Aorta (tissue), 5 donors: ENCODE measurements around the gene FBXL17. TPM values are rescaled to one million over a fixed set of nuclear protein-coding genes. Genes with fewer than 3 reads are reported as not detected.

ENCODE experiments used
- ATAC-seq: fragments of 200-7000 bp; cut with Tn5 transposase; one replicate; pipeline ENCODE4 v1.9.1; 2022; ENCODE audit warnings: moderate library complexity; ENCODE audit not compliant: low FRiP score
- DNase-seq, 2 donors: peaks; one replicate each; pipeline ENCODE4 v3.0.0-alpha.2; 2020
- H3K27ac ChIP-seq, 2 donors: one replicate each; pipeline ENCODE4 v1.5.1; 2013; ENCODE audit warnings: low read length in 2 of 2, mild to moderate bottlenecking in 2 of 2, moderate library complexity in 2 of 2, control low read depth in 1 of 2, inconsistent platforms in 1 of 2, low read depth in 1 of 2
- H3K27me3 ChIP-seq, 2 donors: one replicate each; pipeline ENCODE4 v1.6.1; 2013; ENCODE audit warnings: control low read depth in 1 of 2, low read length in 1 of 2, mild to moderate bottlenecking in 1 of 2, moderate library complexity in 1 of 2; ENCODE audit not compliant: insufficient read depth in 2 of 2, control insufficient read depth in 1 of 2
- H3K36me3 ChIP-seq, 2 donors: one replicate each; pipeline ENCODE4 v1.6.1; 2013; ENCODE audit warnings: control low read depth in 1 of 2, low read length in 1 of 2, mild to moderate bottlenecking in 1 of 2; ENCODE audit not compliant: insufficient read depth in 2 of 2, control insufficient read depth in 1 of 2
- H3K4me1 ChIP-seq, 2 donors: one replicate each; pipeline ENCODE4 v1.6.1; 2013; ENCODE audit warnings: low read length in 2 of 2, control low read depth in 1 of 2, mild to moderate bottlenecking in 1 of 2, moderate library complexity in 1 of 2; ENCODE audit not compliant: insufficient read depth in 2 of 2, control insufficient read depth in 1 of 2
- H3K4me3 ChIP-seq, 2 donors: one replicate each; pipeline ENCODE4 v1.5.1; 2013; ENCODE audit warnings: low read length in 2 of 2, control low read depth in 1 of 2, mild to moderate bottlenecking in 1 of 2
- H3K9me3 ChIP-seq: one replicate; pipeline ENCODE4 v1.6.1; 2013; ENCODE audit warnings: mild to moderate bottlenecking, low read length; ENCODE audit not compliant: control insufficient read depth
- WGBS, 2 donors: extraction: QIAGEN DNeasy Blood & Tissue Kit; methylation state at CpG; one replicate each; pipeline ENCODE4 v1.1.7; 2013; 5-methylcytosine and 5-hydroxymethylcytosine counted together
- intact Hi-C, 2 donors: fragments of 100-400 bp; cut with DNase I; formaldehyde crosslinking; loops; one replicate each; pipeline versions ENCODE4 v1.14.2 to v1.15.0; 2022
- long read RNA-seq, 2 donors: library from polyadenylated mRNA; unstranded; transcript quantifications; one replicate each; pipeline ENCODE4 v2.0.0, GENCODE V29; 2020 to 2021
- polyA plus RNA-seq, 2 donors: library from polyadenylated mRNA; stranded (reverse); fragments of 200-250 nt; gene quantifications; one replicate each; pipeline ENCODE4 v1.2.3, GENCODE V29; 2013
- total RNA-seq, 2 donors: library from RNA; stranded (reverse); fragmentation: NEBNext Ultra II Directional; extraction: Animal tissue kit (Norgen Biotek cat#: 25700); gene quantifications; one replicate each; pipeline ENCODE4 v1.2.1, GENCODE V29; 2021
- donor health status: healthy with polysubstance abuse.
- donor health status: Bipolar disorder and iron deficiency.
- donor health status: DM: no; HTN: no; CAD: no.
- donor health status: DM: no; HTN: no; CAD: no.
- donor health status: DM: yes; HTN: yes; CAD: no.

The FBXL17 gene
- 10 to 100 TPM; 20.8 to 36.3 TPM for total RNA-seq
- 10 to 100 TPM; 10.3 to 20.7 TPM for polyA plus RNA-seq
- long read RNA-seq, donor 1, partial matches to known transcripts, result 2 of 16 reads
- long read RNA-seq, donor 1, other reads (novel, unspliced or antisense), result 14 of 16 reads
- long read RNA-seq, donor 2, full-length matches to known transcripts, result 4 of 15 reads
- long read RNA-seq, donor 2, partial matches to known transcripts, result 1 of 15 reads
- long read RNA-seq, donor 2, other reads (novel, unspliced or antisense), result 10 of 15 reads

GRCh38 chr5:108381954-108382783 lies at the start of gene FBXL17:
FBXL17 (minus strand) TSS chr5:108382098.
- DNase-seq (peak; percentile 97 to 98), ATAC-seq (peak; percentile 94)
- peak within 1 kb of the TSS; percentile 92 to 93 for H3K4me3 ChIP-seq
- peak within 1 kb of the TSS; percentile 97 to 99 for H3K27ac ChIP-seq
- 0% methylated on average over 78 to 82 of the region's 82 CpGs for WGBS, 2 donors
- H3K36me3 ChIP-seq, result no peaks in the 10 kb centered on the region
- no peaks in the 10 kb centered on the region for H3K9me3 ChIP-seq
- intact Hi-C loops, result no loop called here
- H3K27me3 ChIP-seq, result no peaks in the 10 kb centered on the region
- no peaks in the 10 kb centered on the region for H3K4me1 ChIP-seq

- intact Hi-C loops, result no loop called here
- Histone ChIP-seq H3K36me3 (no peaks in the 10 kb centered on the region), H3K9me3 (peaks cover 1% of the 10 kb centered on the region), H3K27me3 (no peaks in the 10 kb centered on the region), H3K4me1 (peaks cover 0 to 2% of the 10 kb centered on the region in 2 donors), H3K4me3 (no peak overlapping the region), H3K27ac (no peak overlapping the region)
- no peak for ATAC-seq
- 26 to 30% methylated on average over 3 of the region's 3 CpGs for WGBS, 2 donors
- no peak for DNase-seq
Observed at GRCh38 chr5:108430931-108431608, 49.2 kb upstream of the FBXL17 start.

GRCh38 chr5:108421713-108422112 lies 39.8 kb upstream of the FBXL17 start:
- no peak for DNase-seq
- H3K36me3 ChIP-seq, result no peaks in the 10 kb centered on the region
- H3K27ac ChIP-seq, result no peak overlapping the region
- no peaks in the 10 kb centered on the region for H3K9me3 ChIP-seq
- 79 to 81% methylated on average over 5 of the region's 5 CpGs for WGBS, 2 donors
- H3K27me3 ChIP-seq, result no peaks in the 10 kb centered on the region
- H3K4me3 ChIP-seq, result no peak overlapping the region
- no peak for ATAC-seq
- intact Hi-C loops, result no loop called here
- H3K4me1 ChIP-seq, result no peaks in the 10 kb centered on the region

GRCh38 chr5:108420755-108421154 lies 38.9 kb upstream of the FBXL17 start:
- Histone ChIP-seq H3K9me3 (no peaks in the 10 kb centered on the region), H3K27me3 (no peaks in the 10 kb centered on the region), H3K27ac (no peak overlapping the region), H3K4me1 (no peaks in the 10 kb centered on the region), H3K4me3 (no peak overlapping the region), H3K36me3 (no peaks in the 10 kb centered on the region)
- ATAC-seq (no peak), DNase-seq (no peak)
- intact Hi-C loops, result no loop called here
- WGBS, 2 donors, result 92 to 96% methylated on average over 1 of the region's 1 CpG

GRCh38 chr5:108420158-108420557 lies 38.3 kb upstream of the FBXL17 start:
- no peaks in the 10 kb centered on the region for H3K9me3 ChIP-seq
- DNase-seq (no peak), ATAC-seq (no peak)
- no peaks in the 10 kb centered on the region for H3K4me1 ChIP-seq
- intact Hi-C loops, result no loop called here
- H3K36me3 ChIP-seq, result no peaks in the 10 kb centered on the region
- H3K27me3 ChIP-seq, result no peaks in the 10 kb centered on the region
- H3K27ac ChIP-seq, result no peak overlapping the region
- H3K4me3 ChIP-seq, result no peak overlapping the region
- WGBS, 2 donors, result 87 to 89% methylated on average over 5 of the region's 5 CpGs

- H3K36me3 ChIP-seq, result no peaks in the 10 kb centered on the region
- intact Hi-C loops, result no loop called here
- ATAC-seq (peak; percentile 80), DNase-seq (peak; percentile 76 to 82)
- H3K4me3 ChIP-seq, result no peak overlapping the region
- H3K27me3 ChIP-seq, result no peaks in the 10 kb centered on the region
- H3K27ac ChIP-seq, result no peak overlapping the region
- no peaks in the 10 kb centered on the region for H3K9me3 ChIP-seq
- 6 to 11% methylated on average over 8 of the region's 8 CpGs for WGBS, 2 donors
- H3K4me1 ChIP-seq, result no peaks in the 10 kb centered on the region
Observed at GRCh38 chr5:108418197-108418596, 36.3 kb upstream of the FBXL17 start.

GRCh38 chr5:108417166-108417670 lies 35.3 kb upstream of the FBXL17 start:
- Histone ChIP-seq H3K4me3 (no peak overlapping the region), H3K36me3 (no peaks in the 10 kb centered on the region), H3K27ac (no peak overlapping the region), H3K9me3 (no peaks in the 10 kb centered on the region), H3K27me3 (no peaks in the 10 kb centered on the region), H3K4me1 (no peaks in the 10 kb centered on the region)
- ATAC-seq (no peak), DNase-seq (no peak)
- intact Hi-C loops, result no loop called here
- WGBS, 2 donors, result 90 to 92% methylated on average over 5 of the region's 5 CpGs

- H3K27ac ChIP-seq, result no peak overlapping the region
- no peaks in the 10 kb centered on the region for H3K4me1 ChIP-seq
- ATAC-seq (no peak), DNase-seq (no peak)
- no peaks in the 10 kb centered on the region for H3K9me3 ChIP-seq
- intact Hi-C loops, result no loop called here
- no peaks in the 10 kb centered on the region for H3K27me3 ChIP-seq
- H3K36me3 ChIP-seq, result no peaks in the 10 kb centered on the region
- no peak overlapping the region for H3K4me3 ChIP-seq
Observed at GRCh38 chr5:108415726-108416125, 33.8 kb upstream of the FBXL17 start.
